ENCODE measurements around the gene ZWILCH.

DNA sequence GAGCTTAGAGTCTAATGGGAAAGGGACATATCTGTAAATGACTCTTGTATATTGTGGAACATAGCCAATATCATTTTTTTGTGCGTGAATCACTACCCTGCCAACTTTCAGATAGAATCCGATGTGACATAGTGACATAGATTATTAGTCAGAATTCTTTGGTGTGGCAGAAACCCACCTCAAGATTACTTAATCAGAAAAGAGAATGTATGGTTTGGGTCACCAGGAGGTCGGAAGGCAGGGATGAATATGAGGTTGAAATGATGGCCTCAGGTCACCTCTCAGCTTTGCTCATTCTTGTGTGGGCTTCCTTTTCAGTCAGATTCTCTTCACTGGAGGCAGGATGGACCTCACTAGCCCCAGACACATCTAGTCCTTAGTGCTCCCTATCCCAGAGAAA lies 48.9 kb upstream of the ZWILCH start:
- TF ChIP-seq EZH2phosphoT487 (IDR thresholded peaks at IDR 0.05): no peak
- TF ChIP-seq CTCF (IDR thresholded peaks at IDR 0.05): no peak
- TF ChIP-seq EZH2 (IDR thresholded peaks at IDR 0.05): no peak
